ENCODE measurements around the gene IFNAR1. TPM values are rescaled to one million over a fixed set of nuclear protein-coding genes. Genes with fewer than 3 reads are reported as not detected.
"Not testable (repeated sequence)": the region's sequence is repeated elsewhere in the genome, so short reads cannot be mapped to it uniquely, and the experiment has no call there.

IFNAR1 gene
- polyA plus RNA-seq, 5 donors, result 24.3 to 35.1 (median 34.6) TPM

GRCh38 chr21:33302055-33302454 is 22.7 kb upstream of the IFNAR1 start:
- DNase-seq, result no peak

DNA sequence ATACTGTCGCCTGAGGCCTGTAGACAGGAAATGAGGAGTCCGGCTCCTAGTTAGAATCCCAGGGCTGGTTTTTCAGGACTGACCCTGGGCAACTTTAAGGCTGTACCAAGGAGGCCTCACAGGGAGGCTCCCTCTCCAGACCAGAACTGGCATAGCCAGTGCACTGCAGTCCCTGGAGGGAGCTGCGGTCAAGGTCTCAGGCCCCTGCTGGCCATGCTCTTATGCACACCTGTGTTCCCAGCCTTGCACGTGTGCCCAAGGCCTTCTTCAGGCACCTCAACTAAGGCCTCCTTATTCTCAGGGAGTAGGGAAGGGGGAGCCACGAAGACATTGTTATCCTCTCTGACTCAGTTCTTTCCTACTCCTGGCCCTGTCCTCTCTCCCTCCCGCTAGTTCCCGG is 22.0 kb upstream of the IFNAR1 start:
- DNase-seq, result no peak

GRCh38 chr21:33305344-33305671 is 19.5 kb upstream of the IFNAR1 start:
- no peak for DNase-seq

DNA sequence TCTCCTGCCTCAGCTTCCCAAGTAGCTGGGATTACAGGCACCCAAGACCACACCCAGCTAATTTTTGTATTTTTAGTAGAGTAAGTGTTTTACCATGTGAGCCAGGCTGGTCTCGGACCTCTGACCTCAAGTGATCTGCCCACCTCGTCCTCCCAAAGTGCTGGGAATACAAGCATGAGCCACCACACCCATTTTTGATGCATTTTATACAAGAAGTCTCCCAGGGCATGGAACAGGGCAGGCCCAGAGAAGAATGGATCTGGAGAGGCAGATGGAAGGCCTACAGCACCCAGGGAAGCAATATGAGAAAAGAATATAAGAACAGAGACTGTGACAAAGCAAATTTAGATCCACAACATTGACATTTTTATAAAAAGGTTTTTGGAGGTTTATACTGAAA is 18.8 kb upstream of the IFNAR1 start:
- DNase-seq, result no peak

GRCh38 chr21:33308586-33309490 is 15.9 kb upstream of the IFNAR1 start:
- DNase-seq, result peak in 1 of 2 donors; percentile 43

GRCh38 chr21:33309778-33310177 is 15.0 kb upstream of the IFNAR1 start:
- DNase-seq, result no peak

- DNase-seq, result no peak
These were observed 12.6 kb upstream of the IFNAR1 start for GRCh38 chr21:33312121-33312520.

DNA sequence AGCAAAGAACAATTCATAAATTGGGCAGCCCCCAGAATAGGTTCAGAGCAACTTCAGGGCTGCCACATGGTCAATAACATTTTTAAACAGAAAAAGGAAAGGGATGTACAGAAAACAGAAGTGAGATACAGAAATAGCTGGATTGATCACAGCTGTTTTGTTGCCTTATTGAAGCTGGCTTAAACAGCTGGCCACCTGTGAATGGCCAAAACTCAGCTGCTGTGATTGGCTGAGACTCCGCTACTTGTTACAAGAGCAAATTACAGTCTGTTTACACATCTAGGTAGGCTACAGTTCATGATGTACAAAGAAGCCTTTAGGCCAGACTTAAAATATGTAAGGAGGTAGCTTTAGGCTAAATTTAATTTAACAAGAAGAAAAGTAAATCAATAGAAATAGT is 11.6 kb upstream of the IFNAR1 start:
- DNase-seq, result no peak

GRCh38 chr21:33313611-33314010 is 11.2 kb upstream of the IFNAR1 start:
- no peak for DNase-seq

DNA sequence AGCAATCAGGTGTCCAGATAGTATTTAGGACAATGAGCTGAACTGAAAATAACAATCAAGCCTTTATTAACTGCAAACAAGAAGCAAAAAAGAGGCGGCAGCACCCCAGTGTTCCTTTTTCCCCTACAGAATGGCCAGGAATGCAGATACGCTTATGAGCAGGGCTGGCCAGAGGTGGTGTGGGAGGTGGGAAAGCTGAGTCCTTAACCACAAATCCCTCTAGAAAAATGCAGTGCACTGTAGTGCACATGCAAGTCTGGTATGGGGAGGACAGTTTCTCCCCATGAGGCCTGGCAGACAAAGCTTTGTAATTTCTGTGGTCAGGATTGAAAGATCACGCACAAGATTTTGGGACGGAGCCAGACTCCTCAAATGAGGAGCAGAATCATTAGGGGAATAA is 10.7 kb upstream of the IFNAR1 start:
- no peak for DNase-seq

DNA sequence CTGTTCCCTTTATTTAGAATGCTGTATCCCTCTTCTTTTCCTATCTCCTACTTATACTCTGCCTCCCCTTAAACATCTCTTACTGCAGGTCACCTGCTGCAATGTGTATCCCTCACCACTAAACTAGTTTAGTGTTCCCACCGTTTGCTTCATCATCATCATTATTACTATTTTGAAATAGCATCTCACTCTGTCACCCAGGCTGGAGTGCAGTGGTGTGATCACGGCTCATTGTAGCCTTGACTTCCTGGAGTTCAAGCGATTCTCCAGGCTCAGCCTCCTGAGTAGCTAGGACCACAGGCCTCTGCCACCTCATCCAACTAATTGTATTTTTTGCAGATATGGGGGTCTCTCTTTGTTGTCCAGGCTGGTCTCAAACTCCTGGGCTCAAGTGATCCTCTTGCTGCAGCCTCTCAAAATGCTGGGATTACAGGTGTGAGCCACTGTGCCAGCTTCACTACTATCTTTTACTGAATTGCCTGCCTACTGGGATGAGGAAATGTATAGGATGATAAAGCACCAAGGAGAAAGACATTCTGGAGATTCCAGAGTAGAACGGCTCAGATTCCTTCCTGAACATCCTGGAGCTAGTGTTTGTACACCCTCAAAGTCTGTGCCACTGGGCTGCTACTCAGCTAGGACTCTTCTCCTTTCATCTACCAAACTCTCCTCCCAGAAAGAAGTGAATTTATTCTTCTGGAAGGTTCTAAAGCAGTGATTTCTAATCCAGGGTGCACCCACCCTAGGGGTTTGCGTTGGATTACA is 8.6 kb upstream of the IFNAR1 start:
- DNase-seq, result no peak

DNA sequence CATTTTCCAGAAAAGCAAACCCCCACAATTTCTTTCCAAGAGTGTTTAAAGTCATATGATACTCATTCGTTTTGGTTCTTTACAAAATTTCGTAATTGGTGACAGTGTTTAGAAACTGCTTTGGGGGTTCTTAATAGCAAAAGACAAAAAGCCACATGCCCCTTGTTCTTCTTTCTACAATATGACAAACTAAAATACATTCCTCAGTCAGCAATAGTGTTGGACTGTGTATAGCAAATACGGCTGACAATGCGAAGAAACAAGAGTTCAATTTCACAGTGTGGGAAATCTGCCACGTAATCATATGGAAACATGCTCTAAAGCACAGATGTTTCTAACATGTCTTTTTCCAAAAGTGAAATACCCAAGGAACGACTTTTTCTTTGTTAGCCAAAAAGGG is 7.6 kb upstream of the IFNAR1 start:
- no peak for DNase-seq

DNA sequence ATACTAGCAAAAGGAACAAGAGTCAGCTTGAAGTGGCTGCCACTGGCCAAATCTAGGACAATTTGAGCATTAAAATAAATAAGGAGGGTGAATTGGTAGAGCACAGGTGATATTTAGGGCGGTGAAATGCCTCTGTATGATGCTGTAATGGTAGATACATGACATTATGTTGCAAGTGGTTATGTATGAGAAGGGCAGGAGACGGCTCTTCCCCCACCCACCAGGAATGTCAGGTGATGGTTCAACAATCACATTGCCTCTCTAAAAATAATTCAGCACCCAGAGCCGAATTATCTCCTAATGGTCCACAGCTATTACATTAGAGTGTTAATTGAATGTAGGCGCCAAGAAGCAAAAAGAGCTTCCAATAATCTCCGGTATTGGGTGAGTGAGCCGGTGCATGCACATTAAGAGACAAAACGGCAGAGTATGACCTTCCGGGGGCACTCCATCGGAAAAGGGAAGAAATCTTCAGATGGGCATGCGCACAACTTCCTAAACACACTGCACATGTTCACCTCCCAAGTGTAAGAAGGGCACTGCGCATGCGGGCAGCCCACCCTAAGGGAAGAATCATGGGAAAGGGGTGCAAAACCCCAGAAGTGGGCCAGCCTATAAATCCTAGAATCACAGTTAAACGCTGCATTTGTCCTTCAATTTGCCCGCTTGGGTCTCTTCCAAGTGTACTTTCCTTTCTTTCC is 6.8 kb upstream of the IFNAR1 start:
- no peak for DNase-seq

- not testable (repeated sequence) for DNase-seq
These were observed 3.8 kb upstream of the IFNAR1 start for GRCh38 chr21:33321005-33321404.

DNA sequence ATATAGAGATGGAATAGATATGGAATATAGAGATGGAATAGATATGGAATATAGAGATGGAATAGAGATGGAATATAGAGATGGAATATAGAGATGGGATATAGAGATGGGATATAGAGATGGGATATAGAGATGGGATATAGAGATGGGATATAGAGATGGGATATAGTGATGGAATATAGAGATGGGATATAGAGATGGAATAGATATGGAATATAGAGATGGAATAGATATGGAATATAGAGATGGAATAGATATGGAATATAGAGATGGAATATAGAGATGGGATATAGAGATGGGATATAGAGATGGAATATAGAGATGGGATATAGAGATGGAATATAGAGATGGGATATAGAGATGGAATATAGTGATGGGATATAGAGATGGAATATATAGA is 1.2 kb upstream of the IFNAR1 start:
- not testable (repeated sequence) for DNase-seq

- DNase-seq, result peak in 1 of 2 donors; percentile 69
These were observed 675 bp downstream of the IFNAR1 start for GRCh38 chr21:33325222-33326067.

DNA sequence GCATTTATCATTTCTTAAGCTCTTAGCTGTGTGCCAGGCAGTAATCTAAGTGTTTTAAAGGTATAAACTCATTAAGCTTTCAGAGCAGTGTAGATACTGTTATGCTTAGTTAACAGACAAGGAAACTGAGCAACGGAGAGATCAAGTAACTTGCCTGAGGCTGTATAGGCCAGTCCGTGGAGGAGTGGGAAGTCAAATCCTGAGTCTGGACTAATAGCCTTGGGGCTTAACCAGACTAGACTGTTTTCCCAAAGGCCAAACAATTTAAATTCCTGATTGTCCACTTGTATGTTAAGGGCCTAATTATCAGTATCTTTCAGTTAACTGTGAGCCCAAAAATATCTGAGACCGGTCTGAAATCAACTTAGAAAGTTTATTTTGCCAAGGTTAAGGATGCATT is 2.6 kb downstream of the IFNAR1 start:
- DNase-seq, result no peak

- DNase-seq, result no peak
These were observed 3.1 kb downstream of the IFNAR1 start for GRCh38 chr21:33327792-33328433.

- DNase-seq, result no peak
These were observed 6.0 kb downstream of the IFNAR1 start for GRCh38 chr21:33330726-33331125.

GRCh38 chr21:33332143-33332542 is 7.4 kb downstream of the IFNAR1 start:
- no peak for DNase-seq

DNA sequence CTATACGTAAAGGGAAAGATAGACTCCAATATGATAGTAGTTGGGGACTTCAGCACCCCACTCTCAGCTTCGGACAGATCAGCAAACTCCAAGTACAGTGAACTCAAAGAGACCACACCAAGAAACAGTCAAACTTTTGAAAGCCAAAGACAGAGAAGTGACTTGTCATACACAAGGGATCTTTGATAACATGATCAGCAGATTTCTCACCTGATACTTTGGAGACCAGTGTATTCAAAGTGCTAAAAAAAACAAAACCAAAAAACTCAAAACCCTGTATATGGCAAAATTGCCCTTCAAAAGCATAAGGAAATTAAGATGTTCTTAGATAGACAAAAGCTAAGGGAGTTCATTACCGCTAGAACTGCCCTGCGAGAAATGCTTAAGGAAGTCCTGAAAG is 9.4 kb downstream of the IFNAR1 start:
- DNase-seq, result no peak
